ENCODE results near the gene MLLT3.
A peak's percentile ranks its signal among the peaks of the same experiment; 100 is the strongest.
"Not testable (repeated sequence)": the region's sequence is repeated elsewhere in the genome, so short reads cannot be mapped to it uniquely, and the experiment has no call there.

The MLLT3 gene

GRCh38 chr9:20622330-20623020 is at the start of gene MLLT3:
Gene MLLT3, minus strand, starts transcription at chr9:20622499.
- DNase-seq (ENCODE audit: low spot score) = peak; percentile 82

- DNase-seq (ENCODE audit: low spot score) = no peak
Measured at GRCh38 chr9:20671635-20672034, 49.3 kb upstream of the MLLT3 start.

- DNase-seq (ENCODE audit: low spot score) = no peak
Measured at GRCh38 chr9:20670395-20670794, 48.1 kb upstream of the MLLT3 start.

DNA sequence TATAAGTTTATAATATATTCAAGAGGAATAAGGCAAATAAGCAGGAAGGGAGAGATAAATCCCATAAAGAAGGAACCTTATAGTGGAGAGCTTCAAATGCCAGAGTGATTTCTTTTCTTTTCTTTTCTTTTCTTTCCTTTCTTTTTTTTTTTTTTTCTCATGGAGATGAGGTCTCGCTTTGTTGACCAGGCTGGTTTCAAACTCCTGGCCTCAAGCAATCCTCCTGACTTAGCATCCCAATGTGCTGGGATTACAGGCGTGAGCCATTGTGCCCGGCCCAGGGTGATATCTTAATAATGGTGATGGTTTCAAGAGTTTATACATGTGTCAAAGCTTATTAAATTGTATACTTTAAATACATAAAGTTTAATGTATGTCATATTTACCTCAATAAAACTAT is 42.2 kb upstream of the MLLT3 start:
- no peak for DNase-seq (ENCODE audit: low spot score)

- no peak for DNase-seq (ENCODE audit: low spot score)
Measured at GRCh38 chr9:20663133-20663532, 40.8 kb upstream of the MLLT3 start.

GRCh38 chr9:20662156-20662555 is 39.9 kb upstream of the MLLT3 start:
- no peak for DNase-seq (ENCODE audit: low spot score)

DNA sequence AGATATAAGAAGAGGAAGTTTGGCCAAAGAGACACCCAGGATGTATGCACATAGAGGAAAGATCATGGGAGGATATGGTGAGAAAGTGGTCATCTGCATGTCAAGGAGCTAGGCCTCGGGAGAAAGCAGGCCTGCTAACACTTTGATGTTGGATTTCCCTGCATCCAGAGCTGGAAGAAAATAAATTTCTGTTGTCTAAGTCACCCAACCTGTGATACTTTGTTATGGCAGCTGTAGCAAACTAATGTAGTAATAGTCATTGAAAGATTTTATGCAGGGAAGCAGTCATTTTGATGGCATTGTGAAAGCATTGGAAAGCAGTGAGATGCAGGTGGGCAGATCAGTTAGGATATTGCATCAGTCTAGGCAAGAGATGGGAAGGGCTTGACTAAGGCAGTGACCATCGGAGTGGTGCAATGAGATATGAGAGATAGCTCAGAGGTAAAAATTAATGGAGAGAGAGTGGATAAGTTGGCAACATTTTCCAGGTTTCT is 37.2 kb upstream of the MLLT3 start:
- no peak for DNase-seq (ENCODE audit: low spot score)

DNA sequence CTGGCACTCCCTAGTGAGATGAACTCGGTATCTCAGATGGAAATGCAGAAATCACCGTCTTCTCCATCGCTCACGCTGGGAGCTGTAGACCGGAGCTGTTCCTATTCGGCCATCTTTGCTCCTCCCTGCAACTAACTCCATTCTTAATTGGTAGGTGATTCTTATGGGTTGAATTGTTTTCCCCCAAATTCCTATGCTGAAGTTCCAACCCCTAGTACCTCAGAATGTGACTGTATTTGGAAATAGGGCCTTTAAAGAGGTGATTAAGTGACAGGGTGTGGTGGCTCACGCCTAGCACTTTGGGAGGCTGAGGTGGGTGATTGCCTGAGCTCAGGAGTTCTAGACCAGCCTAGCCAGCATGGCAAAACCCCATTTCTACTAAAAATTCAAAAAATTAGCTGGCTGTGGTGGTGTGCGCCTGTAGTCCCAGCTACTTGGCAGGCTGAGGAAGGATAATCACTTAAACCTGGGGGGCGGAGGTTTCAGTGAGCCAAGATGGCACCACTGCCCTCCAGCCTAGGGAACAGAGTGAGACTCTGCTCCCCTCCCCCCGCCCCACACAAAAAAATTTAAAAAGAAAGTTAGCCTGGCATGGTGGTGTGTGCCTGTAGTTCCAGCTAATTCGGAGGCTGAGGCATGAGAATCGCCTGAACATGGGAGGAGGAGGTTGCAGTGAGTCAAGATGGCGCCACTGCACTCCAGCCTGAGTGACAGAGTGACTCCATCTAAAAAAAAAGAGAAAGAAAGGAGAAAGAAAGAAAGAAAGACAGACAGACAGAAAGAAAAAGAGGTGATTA is 36.6 kb upstream of the MLLT3 start:
- no peak for DNase-seq (ENCODE audit: low spot score)

DNA sequence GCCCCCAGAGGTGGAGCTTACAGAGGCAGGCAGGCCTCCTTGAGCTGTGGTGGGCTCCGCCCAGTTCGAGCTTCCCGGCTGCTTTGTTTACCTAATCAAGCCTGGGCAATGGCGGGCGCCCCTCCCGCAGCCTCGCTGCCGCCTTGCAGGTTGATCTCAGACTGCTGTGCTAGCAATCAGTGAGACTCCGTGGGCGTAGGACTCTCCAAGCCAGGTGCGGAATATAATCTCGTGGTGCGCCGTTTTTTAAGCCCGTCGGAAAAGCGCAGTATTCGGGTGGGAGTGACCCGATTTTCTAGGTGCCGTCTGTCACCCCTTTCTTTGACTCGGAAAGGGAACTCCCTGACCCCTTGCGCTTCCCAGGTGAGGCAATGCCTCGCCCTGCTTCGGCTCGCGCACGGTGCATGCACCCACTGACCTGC is 36.0 kb upstream of the MLLT3 start:
- not testable (repeated sequence) for DNase-seq (ENCODE audit: low spot score)

- no peak for DNase-seq (ENCODE audit: low spot score)
Measured at GRCh38 chr9:20651939-20652338, 29.6 kb upstream of the MLLT3 start.

DNA sequence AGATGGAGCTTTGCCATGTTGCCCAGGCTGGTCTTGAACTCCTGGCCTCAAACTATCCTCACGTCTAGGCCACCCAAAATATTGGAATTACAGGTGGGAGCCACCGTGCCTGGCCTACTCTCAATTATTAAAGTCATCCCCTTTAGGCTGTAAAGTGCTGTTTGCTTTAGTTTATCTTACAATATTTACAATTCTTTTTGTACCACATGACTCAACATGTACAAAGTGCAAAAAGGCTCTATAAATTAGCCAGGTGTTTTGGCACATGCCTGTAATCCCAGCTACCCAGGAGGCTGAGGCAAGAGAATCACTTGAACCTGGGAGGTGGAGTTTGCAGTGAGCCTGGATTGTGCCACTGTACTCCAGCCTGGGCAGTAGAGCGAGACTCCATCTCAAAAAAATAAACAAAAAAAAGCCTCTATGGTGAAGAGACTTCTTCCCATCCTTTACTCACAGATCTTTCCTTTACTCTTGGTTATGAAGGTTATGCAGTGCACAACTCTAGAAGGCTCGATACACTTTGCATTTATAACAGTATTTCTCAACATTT is 28.5 kb upstream of the MLLT3 start:
- DNase-seq (ENCODE audit: low spot score) = no peak

DNA sequence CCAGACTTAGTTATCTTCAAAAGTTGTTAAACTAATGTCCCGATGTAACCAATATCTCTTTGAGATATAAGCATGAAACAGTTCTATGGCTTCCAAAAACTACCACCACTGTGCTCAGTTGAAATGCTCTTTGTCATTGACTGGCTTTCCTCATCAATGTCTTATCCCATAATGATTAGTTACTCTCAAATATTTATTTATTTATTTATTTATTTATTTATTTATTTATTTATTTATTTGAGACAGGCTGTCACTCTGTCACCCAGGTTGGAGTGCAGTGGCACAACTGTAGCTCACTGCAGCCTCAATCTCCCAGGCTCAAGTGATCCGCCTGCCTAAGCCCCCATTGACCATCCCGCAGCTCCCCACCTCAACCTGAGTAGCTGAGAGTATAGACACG is 28.0 kb upstream of the MLLT3 start:
- no peak for DNase-seq (ENCODE audit: low spot score)

DNA sequence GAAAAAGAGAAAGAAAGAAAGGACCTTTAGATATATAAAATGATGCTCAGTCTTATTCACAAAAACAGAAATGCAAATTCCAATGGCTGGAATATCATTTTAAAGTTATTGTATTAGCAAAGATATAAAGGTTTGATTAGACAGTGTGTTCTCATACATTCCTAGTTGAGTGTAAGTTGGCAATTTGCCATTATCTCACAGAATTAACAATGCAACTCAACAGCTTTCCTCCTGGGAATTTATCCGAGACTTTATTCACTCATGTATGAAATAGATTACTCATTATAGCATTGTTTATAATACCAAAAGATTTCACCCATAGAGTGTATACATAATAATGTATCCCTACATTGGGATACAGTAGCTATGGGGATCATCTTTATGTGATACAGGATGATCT is 27.1 kb upstream of the MLLT3 start:
- DNase-seq (ENCODE audit: low spot score) = no peak

GRCh38 chr9:20646656-20647055 is 24.4 kb upstream of the MLLT3 start:
- DNase-seq (ENCODE audit: low spot score) = no peak

DNA sequence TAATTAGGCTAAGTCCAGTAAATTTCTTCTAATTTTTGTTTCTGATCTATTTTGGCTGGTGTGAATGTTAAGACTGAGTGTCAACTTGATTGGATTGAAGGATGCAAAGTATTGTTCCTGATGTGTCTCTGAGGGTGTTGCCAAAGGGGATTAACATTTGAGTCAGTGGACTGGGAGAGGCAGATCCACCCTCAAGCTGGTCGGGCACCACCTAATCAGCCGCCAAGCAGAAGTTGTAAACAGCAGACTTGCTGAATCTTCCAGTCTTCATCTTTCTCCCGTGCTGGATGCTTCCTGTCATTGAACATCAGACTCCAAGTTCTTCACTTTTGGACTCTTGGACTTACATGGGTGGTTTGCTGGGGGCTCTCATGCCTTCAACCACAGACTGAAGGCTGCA is 21.4 kb upstream of the MLLT3 start:
- DNase-seq (ENCODE audit: low spot score) = no peak

DNA sequence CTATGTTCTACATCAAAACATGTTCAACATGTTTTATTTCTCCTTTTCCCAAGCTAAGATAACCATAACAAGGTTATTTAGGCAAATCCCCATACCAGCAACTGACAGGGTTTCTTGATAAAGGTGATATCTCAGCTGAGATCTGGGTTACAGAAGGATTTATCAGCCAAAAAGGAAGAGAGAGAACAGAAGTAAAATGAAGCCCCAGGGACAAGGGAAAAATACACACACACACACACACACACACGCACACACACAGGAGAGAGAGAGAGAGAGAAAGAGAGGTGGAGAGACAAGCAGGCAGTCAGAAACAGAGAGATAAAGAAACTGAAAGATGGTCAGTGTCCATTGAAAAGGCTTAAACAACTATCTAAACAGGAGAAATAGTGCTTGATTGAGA is 19.7 kb upstream of the MLLT3 start:
- DNase-seq (ENCODE audit: low spot score) = no peak

GRCh38 chr9:20640331-20641187 is 18.3 kb upstream of the MLLT3 start:
- no peak for DNase-seq (ENCODE audit: low spot score)

- DNase-seq (ENCODE audit: low spot score) = no peak
Measured at GRCh38 chr9:20636888-20637440, 14.7 kb upstream of the MLLT3 start.

- DNase-seq (ENCODE audit: low spot score) = no peak
Measured at GRCh38 chr9:20634895-20635294, 12.6 kb upstream of the MLLT3 start.

GRCh38 chr9:20632705-20633104 is 10.4 kb upstream of the MLLT3 start:
- no peak for DNase-seq (ENCODE audit: low spot score)

GRCh38 chr9:20630241-20630943 is 8.1 kb upstream of the MLLT3 start:
- DNase-seq (ENCODE audit: low spot score) = no peak

Measured in HuH-7 (cell line).